Colon (tissue), 2 donors: ENCODE results near the gene BPIFA1.

Source experiments
- FAIRE-seq: peaks from 2 replicates; lab custom pipeline; 2012; peaks lifted over from hg19 to GRCh38; lab: Jason Lieb, UNC
- donor health status: control.
- donor health status: control.

Gene BPIFA1

GRCh38 chr20:33240923-33241322, 5.1 kb downstream of the BPIFA1 start:
- FAIRE-seq, result no peak

- FAIRE-seq, result no peak
Observed at GRCh38 chr20:33242319-33243100, 6.7 kb downstream of the BPIFA1 start.

- FAIRE-seq, result no peak
Observed at GRCh38 chr20:33246077-33246476, 10.3 kb downstream of the BPIFA1 start.

GRCh38 chr20:33249456-33249855, 13.7 kb downstream of the BPIFA1 start:
- FAIRE-seq, result no peak

GRCh38 chr20:33250666-33251065, 14.9 kb downstream of the BPIFA1 start:
- no peak for FAIRE-seq

GRCh38 chr20:33251496-33251895, 15.7 kb downstream of the BPIFA1 start:
- no peak for FAIRE-seq

- no peak for FAIRE-seq
Observed at GRCh38 chr20:33252460-33252859, 16.7 kb downstream of the BPIFA1 start.

GRCh38 chr20:33255005-33255404, 19.2 kb downstream of the BPIFA1 start:
- no peak for FAIRE-seq

GRCh38 chr20:33257237-33257636, 21.4 kb downstream of the BPIFA1 start:
- FAIRE-seq, result no peak

GRCh38 chr20:33259371-33259770, 23.6 kb downstream of the BPIFA1 start:
- no peak for FAIRE-seq

- FAIRE-seq, result no peak
Observed at GRCh38 chr20:33261465-33261864, 25.7 kb downstream of the BPIFA1 start.

GRCh38 chr20:33262658-33263065, 26.9 kb downstream of the BPIFA1 start:
- FAIRE-seq, result no peak

GRCh38 chr20:33263784-33264183, 28.0 kb downstream of the BPIFA1 start:
- no peak for FAIRE-seq

- no peak for FAIRE-seq
Observed at GRCh38 chr20:33267701-33268100, 31.9 kb downstream of the BPIFA1 start.

GRCh38 chr20:33272155-33272873, 36.5 kb downstream of the BPIFA1 start:
- no peak for FAIRE-seq

- no peak for FAIRE-seq
Observed at GRCh38 chr20:33273117-33273851, 37.5 kb downstream of the BPIFA1 start.

GRCh38 chr20:33275215-33275614, 39.4 kb downstream of the BPIFA1 start:
- no peak for FAIRE-seq

- FAIRE-seq, result no peak
Observed at GRCh38 chr20:33275871-33276270, 40.1 kb downstream of the BPIFA1 start.

- no peak for FAIRE-seq
Observed at GRCh38 chr20:33276303-33277113, 40.7 kb downstream of the BPIFA1 start.

GRCh38 chr20:33277471-33278441, 42.0 kb downstream of the BPIFA1 start:
- no peak for FAIRE-seq

GRCh38 chr20:33278700-33279099, 42.9 kb downstream of the BPIFA1 start:
- FAIRE-seq, result no peak
